Suppressor macrophage (primary cell): ENCODE data around the gene ATP6V1C2.
A peak's percentile ranks its signal among the peaks of the same experiment; 100 is the strongest.
"Not testable (repeated sequence)": the region's sequence is repeated elsewhere in the genome, so short reads cannot be mapped to it uniquely, and the experiment has no call there.

Experiments
- DNase-seq, 4 experiments: peaks; one replicate each; pipeline ENCODE4 v3.0.0-alpha.2; 2020 to 2022

ATP6V1C2 gene

DNA sequence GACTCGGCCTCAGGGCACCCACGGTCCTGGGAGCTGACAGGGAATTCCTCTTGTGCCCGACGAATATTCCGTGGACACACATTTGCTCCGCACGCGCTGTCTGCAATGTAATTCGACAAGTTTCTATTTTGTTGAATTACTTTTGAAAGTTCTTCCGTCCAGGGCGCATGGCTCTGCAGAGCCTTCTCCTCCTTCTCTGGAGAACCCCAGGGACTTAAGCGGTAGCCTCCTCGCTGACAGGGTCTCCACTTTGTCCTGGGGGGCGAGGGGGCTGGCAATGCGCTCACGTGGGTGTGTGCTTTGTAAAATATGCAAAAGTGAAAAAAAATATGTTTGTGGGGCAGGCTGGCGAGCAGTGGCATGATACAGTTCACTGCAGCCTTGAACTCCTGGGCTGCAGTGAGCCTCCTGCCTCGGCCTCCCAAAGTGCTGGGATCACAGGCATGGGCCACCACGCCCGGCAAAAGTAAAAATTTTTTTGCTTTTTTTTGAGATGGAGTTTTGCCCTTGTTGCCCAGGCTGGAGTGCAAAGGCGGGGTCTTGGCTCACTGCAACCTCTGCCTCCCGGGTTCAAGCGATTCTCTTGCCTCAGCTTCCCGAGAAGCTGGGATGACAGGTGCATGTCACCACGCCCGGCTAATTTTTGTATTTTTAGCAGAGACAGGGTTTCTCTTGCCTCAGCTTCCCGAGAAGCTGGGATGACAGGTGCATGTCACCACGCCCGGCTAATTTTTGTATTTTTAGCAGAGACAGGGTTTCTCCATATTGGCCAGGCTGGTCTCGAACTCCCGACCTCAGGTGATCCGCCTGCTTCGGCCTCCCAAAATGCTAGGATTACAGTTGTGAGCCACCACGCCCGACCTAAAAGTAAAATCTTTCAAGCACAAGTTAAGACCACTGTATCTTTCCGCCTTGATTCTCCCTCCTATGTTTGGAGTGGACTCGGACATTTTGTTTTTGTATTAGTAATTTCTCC lies 92.0 kb downstream of the ATP6V1C2 start:
- DNase-seq, result not testable (repeated sequence)

DNA sequence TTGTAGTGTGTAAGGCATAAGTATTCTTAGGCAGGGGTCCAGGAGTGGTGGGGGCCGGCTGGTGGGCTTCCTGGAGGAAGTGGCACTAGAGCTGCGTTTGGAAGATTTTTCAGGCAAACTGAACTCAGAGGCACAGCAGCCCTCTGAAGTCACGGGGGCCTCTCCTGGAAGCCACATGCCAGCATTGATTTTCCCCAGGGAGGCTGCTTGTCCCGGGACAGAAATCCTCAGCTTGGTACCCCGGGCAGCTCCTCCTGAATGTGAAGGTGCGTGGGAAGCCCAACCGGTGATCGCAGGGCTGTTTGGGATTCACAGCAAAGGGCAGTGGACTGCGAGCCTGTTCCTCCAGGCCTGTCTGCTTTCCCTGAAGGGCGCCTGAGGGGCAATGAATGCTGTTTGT lies 92.7 kb downstream of the ATP6V1C2 start:
- DNase-seq, result no peak

GRCh38 chr2:10814571-10815331 lies 93.3 kb downstream of the ATP6V1C2 start:
- no peak for DNase-seq

- peak in 2 of 4 experiments; percentile 11 to 29 for DNase-seq
These were observed 96.0 kb downstream of the ATP6V1C2 start for GRCh38 chr2:10817413-10817812.

GRCh38 chr2:10818305-10818704 lies 96.9 kb downstream of the ATP6V1C2 start:
- not testable (repeated sequence) for DNase-seq

DNA sequence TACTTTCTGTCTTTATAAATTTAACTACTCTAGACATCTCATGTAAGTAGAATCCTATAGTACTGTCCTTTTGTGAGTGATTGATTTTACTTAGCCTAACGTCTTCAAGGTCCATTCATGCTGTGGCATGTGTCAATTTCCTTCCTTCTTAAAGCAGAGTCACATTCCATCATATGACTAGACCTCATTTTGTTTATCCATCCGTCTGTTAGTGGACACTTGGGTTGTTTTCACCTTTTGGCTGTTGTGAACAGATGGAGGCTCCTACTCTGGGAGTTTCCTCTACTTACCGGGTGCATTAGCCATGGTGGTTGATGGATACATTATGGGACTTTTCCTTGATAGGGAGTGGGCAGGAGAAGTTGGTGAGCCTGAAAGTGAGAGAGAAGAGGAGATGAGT lies 97.6 kb downstream of the ATP6V1C2 start:
- peak in 2 of 4 experiments; percentile 16 to 33 for DNase-seq

DNA sequence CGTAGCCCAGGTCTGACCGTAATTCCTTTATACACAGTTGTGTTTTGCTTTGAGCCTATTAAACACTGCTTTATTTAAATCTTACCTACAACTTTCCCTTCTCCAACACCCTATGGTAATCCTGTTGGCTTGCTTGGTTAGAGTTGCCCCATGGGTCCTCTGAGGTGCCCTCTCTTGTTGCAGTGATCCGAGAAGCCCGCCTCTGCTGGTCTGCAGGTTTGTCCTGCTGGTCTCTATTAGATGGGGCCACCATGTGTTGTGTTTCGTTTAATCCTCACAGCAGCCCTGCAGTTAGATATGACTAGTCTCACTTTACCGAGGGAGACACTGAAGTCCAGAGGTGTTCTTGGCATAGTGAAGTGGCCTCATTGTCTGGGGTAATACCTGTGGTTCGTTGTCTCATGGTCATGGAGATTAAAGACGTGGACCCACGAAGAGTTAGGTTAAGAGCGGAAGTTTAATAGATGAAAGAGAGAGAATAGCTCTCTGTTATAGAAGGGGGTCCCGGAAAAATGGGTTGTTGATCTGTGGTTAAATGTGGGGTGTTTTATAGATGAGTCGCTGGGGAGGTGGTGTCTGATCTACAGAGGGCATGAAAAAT lies 98.4 kb downstream of the ATP6V1C2 start:
- DNase-seq, result no peak

- peak in 1 of 4 experiments; percentile 13 for DNase-seq
These were observed 99.1 kb downstream of the ATP6V1C2 start for GRCh38 chr2:10820562-10820961.

DNA sequence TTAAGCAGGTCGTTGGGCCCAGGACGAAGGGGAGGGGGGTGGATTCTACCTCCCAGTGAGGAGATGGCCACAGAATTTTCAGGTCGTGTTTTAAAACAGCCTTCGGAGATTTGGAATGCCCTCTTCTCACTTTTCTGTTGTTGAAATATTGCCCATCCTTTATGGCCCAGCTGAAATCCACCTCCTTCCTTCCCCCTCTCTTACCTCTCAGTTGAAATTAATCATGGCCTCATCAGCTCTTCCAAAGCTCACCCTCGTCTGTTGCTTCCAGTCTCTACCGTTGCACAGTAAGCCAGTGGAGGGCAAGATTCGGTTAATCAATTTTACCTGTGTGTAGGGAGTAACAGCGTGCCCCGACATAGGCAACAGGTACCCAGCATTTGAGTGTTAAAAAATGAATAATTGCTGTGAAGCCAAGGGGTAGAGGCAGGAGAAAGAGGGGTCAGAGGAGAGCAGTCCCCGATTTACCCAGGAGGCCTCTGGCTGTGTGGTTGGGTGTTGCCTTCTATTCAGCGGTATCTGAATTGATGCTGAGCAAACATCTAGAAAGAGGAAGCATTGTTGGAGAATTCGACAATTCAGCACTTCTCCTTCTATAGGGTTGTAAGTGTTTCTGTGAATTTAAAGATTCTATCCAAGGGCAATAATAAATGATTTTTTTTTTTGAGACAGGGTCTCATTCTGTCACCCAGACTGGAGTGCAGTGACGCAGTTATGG lies 99.7 kb downstream of the ATP6V1C2 start:
- DNase-seq, result peak; percentile 45 to 85 (median 68)

DNA sequence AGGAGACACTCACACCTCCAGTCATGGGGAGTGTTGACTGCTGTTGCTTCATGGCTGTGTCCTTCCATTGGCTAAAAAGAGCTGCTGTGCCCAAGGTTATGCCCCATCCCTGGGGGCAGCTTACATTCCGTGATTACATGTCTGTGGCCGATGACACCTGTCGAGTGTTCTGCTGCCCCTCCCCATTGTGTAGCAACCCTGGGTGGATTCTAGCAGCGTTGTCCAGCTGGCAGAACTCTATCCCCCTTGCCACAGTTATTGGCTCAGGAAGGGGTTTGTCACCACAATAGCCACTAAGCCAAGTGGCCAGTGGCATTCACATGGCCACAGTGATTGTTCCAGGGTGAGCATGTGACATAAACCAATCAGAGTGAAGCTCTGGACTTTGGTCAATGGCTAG lies 102.8 kb downstream of the ATP6V1C2 start:
- DNase-seq, result no peak

GRCh38 chr2:10826026-10826425 lies 104.6 kb downstream of the ATP6V1C2 start:
- DNase-seq, result peak in 3 of 4 experiments; percentile 29 to 67 (median 52)

- no peak for DNase-seq
These were observed 105.2 kb downstream of the ATP6V1C2 start for GRCh38 chr2:10826625-10827024.

GRCh38 chr2:10828346-10828745 lies 106.9 kb downstream of the ATP6V1C2 start:
- DNase-seq, result peak in 1 of 4 experiments; percentile 33

- no peak for DNase-seq
These were observed 107.9 kb downstream of the ATP6V1C2 start for GRCh38 chr2:10829299-10829698.

DNA sequence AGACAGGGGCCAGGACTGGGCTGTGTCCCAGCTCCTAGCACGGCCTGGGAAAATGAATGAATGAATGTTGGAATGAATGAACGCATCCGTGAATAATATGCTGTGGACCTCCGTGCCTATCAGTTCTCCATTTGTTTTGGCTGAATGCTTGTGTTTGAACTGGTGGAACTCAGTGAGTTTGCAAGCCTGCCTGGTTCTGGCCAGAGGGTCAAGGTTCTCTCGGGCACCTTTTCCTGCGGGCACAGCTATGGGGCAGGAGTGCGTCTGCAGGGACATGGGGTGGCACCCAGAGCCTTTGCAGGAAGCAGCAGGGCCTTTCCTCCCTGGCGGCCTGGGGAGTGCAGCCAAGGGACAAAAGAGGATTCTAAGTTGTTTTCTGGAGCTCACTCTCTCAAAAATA lies 108.8 kb downstream of the ATP6V1C2 start:
- DNase-seq, result no peak

- DNase-seq, result no peak
These were observed 109.4 kb downstream of the ATP6V1C2 start for GRCh38 chr2:10830641-10831399.

- no peak for DNase-seq
These were observed 110.1 kb downstream of the ATP6V1C2 start for GRCh38 chr2:10831400-10831985.

- peak; percentile 84 to 93 (median 90) for DNase-seq
These were observed 110.9 kb downstream of the ATP6V1C2 start for GRCh38 chr2:10832203-10832936.

DNA sequence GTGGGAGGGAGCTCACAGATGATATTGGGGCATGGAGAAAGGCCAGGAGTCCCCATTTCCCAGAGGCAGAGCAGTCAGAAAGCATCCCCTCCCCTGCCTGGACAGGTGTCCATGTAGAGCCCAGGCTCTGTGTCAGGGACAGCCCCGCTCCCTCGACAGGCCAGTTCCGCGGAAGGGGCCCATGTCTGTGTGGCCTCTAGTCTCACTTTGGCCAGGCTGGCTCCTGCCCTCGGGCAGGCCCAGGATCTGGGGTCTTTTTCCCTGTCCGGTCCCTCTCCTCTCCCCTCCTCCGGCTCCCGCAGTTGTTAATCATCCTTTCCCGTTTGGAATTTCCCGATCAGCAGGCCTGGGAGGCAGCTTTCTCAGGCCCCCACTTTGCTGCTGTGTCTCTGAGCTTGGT lies 111.6 kb downstream of the ATP6V1C2 start:
- DNase-seq, result no peak

GRCh38 chr2:10834068-10834655 lies 112.7 kb downstream of the ATP6V1C2 start:
- DNase-seq, result peak in 3 of 4 experiments; percentile 32 to 54 (median 51)
